Mesothelial cell of epicardium (in vitro differentiated cells): ENCODE data around the gene DLGAP1. TPM values are rescaled to one million over a fixed set of nuclear protein-coding genes. Genes with fewer than 3 reads are reported as not detected.
A peak's percentile ranks its signal among the peaks of the same experiment; 100 is the strongest.

Experiments used
- DNase-seq, 2 experiments: peaks; one replicate each; pipeline ENCODE4 v3.0.0; 2021; ENCODE audit warnings: low spot score in 2 of 2; ENCODE audit not compliant: unreplicated experiment in 2 of 2
- H3K27ac Mint-ChIP-seq: 2 replicates; pipeline ENCODE4 v1.8.0; 2021; ENCODE audit warnings: mixed read lengths
- H3K27me3 Mint-ChIP-seq: 2 replicates; pipeline ENCODE4 v1.8.0; 2021; ENCODE audit warnings: low read depth, mixed read lengths
- H3K36me3 Mint-ChIP-seq: 2 replicates; pipeline ENCODE4 v1.8.0; 2021; ENCODE audit warnings: mixed read lengths
- H3K4me1 Mint-ChIP-seq: 2 replicates; pipeline ENCODE4 v1.8.0; 2021; ENCODE audit warnings: mixed read lengths
- H3K4me3 Mint-ChIP-seq: 2 replicates; pipeline ENCODE4 v1.8.0; 2021; ENCODE audit warnings: mild to moderate bottlenecking, moderate library complexity, mixed read lengths
- H3K9me3 Mint-ChIP-seq: 2 replicates; pipeline ENCODE4 v1.8.0; 2021; ENCODE audit warnings: mixed read lengths
- total RNA-seq: library from RNA; stranded (reverse); gene quantifications from 3 replicates; pipeline ENCODE4 v1.2.1, GENCODE V29; 2021
- TF ChIP-seq, protein P1 (sequence below): fragments of 200-600 bp; sonication (generic); IDR thresholded peaks from one replicate; pipeline ENCODE4 v1.5.0; 2021; ENCODE audit warnings: antibody characterized with exemption; ENCODE audit not compliant: unreplicated experiment

The DLGAP1 gene
- total RNA-seq, 1 donor from 2014 or later: 4.6 TPM

DNA sequence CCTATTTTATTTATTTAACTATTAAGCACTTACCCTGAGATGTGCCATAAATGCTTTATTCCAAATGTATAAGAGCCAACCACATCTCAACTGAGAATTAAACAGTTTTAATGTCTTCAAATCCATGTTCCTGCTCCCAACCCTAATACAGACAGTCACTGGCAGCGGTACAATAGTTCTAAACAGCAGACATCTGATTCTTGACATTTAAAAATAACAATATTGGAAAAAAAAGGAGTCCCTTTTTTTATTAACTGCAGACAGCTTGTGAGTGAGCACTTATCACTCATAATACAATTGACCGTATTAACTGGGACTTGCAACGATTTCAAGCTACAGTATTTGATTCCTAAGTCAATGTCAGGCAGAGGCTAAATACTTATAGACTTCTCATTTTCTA, 580.5 kb downstream of the DLGAP1 start:
- H3K9me3 Mint-ChIP-seq: no peaks in the 10 kb centered on the region
- H3K27ac Mint-ChIP-seq: no peak overlapping the region
- no peak for DNase-seq
- peaks cover 39% of the 10 kb centered on the region for H3K4me1 Mint-ChIP-seq
- no peaks in the 10 kb centered on the region for H3K27me3 Mint-ChIP-seq
- H3K4me3 Mint-ChIP-seq: no peak overlapping the region
- TF ChIP-seq, protein P1, sequence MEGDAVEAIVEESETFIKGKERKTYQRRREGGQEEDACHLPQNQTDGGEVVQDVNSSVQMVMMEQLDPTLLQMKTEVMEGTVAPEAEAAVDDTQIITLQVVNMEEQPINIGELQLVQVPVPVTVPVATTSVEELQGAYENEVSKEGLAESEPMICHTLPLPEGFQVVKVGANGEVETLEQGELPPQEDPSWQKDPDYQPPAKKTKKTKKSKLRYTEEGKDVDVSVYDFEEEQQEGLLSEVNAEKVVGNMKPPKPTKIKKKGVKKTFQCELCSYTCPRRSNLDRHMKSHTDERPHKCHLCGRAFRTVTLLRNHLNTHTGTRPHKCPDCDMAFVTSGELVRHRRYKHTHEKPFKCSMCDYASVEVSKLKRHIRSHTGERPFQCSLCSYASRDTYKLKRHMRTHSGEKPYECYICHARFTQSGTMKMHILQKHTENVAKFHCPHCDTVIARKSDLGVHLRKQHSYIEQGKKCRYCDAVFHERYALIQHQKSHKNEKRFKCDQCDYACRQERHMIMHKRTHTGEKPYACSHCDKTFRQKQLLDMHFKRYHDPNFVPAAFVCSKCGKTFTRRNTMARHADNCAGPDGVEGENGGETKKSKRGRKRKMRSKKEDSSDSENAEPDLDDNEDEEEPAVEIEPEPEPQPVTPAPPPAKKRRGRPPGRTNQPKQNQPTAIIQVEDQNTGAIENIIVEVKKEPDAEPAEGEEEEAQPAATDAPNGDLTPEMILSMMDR: no peak
- no peaks in the 10 kb centered on the region for H3K36me3 Mint-ChIP-seq

DNA sequence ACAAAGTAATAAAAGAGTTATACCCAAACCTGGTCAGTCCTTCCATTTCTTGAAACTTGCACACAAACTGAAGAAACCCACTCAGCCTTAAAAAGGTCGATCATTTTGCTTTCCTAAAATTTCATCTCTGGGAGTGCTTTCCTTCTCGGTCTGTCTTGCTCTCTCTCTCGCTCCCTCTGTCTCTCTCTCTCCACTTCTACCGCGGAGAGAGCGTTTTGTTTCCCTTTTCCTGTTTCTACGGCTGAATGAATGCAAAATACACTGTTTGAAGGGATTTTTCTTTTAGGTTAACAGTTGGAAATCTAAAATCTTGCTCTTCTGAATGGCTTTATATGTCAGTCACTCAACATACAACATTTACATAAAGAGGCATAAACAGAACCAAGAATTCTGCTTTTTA, 581.0 kb downstream of the DLGAP1 start:
- TF ChIP-seq, protein P1: no peak
- H3K27ac Mint-ChIP-seq: peak overlapping the region; percentile 2
- no peaks in the 10 kb centered on the region for H3K36me3 Mint-ChIP-seq
- peaks cover 39% of the 10 kb centered on the region for H3K4me1 Mint-ChIP-seq
- H3K27me3 Mint-ChIP-seq: no peaks in the 10 kb centered on the region
- H3K4me3 Mint-ChIP-seq: peak overlapping the region; percentile 49
- no peak for DNase-seq
- no peaks in the 10 kb centered on the region for H3K9me3 Mint-ChIP-seq

DNA sequence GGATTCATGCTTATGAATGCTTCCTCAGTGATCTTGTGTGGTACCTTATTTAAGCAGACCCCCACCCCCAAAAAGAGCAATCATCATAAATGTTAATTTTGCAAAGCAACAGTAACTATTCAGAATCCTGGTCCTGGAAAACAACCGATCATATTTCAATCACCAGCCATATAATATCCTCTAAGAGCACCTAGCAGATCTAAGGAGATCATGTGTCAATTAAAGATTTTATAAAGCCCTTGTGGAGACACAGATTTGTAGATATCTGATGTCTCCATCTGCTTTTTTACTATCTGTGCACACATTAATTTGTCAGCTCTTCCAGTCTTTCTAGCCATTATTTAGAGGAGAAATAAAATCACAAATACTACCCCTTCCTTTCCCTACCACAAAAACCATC, 581.4 kb downstream of the DLGAP1 start:
- peak overlapping the region; percentile 2 for H3K27ac Mint-ChIP-seq
- TF ChIP-seq, protein P1: no peak
- H3K9me3 Mint-ChIP-seq: no peaks in the 10 kb centered on the region
- H3K36me3 Mint-ChIP-seq: no peaks in the 10 kb centered on the region
- H3K4me1 Mint-ChIP-seq: peaks cover 39% of the 10 kb centered on the region
- H3K27me3 Mint-ChIP-seq: no peaks in the 10 kb centered on the region
- DNase-seq: no peak
- peak overlapping the region; percentile 49 for H3K4me3 Mint-ChIP-seq

DNA sequence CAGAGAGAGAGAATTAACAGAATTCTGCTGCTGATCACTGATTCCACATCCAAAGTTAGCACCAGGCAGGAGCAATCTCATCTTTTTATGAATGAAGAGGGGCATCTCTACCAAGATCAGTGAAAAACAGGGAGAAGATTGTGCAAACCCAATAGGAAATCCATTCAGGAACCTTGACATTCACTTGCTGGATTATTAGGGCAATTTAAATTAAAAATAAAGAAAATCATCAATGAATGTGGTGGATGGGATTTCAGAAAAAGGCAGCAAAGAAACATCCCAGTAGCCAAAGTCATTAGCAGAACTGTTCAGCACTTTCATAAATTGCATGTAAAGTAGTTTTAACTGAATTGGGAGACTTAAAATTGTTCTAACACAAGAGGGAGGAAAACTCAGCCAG, 581.9 kb downstream of the DLGAP1 start:
- DNase-seq: no peak
- H3K4me1 Mint-ChIP-seq: peaks cover 37% of the 10 kb centered on the region
- H3K27me3 Mint-ChIP-seq: no peaks in the 10 kb centered on the region
- no peaks in the 10 kb centered on the region for H3K9me3 Mint-ChIP-seq
- no peak overlapping the region for H3K4me3 Mint-ChIP-seq
- H3K36me3 Mint-ChIP-seq: no peaks in the 10 kb centered on the region
- no peak overlapping the region for H3K27ac Mint-ChIP-seq
- TF ChIP-seq, protein P1: no peak

DNA sequence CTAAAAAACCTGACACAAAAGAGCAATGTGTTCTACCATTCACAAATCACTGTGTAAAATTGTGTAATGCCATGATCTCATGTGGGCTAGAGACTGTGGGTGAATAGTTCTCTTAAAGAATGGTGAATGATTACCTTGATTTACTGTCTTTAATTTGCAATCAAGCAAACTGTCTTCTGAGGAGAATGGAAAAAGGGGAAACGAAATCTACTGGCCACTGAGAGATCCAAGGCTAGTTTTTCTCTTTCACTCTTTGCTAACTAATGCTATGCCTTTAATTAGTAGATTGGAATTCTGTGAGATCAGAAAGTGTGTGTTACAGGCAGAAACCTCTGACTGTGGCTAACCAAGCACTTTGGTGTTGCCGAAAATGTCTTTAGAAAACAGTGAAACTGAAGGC, 582.5 kb downstream of the DLGAP1 start:
- H3K4me3 Mint-ChIP-seq: no peak overlapping the region

More for the DNA sequence above, 582.5 kb downstream of the DLGAP1 start:
- Mint-ChIP-seq H3K27ac (peak overlapping the region; percentile 3), H3K27me3 (no peaks in the 10 kb centered on the region), H3K4me1 (peaks cover 37% of the 10 kb centered on the region), H3K9me3 (no peaks in the 10 kb centered on the region), H3K36me3 (no peaks in the 10 kb centered on the region)
- TF ChIP-seq, protein P1: no peak
- DNase-seq: no peak
